ENCODE measurements around the gene EFCAB7.

Gene EFCAB7

GRCh38 chr1:63555480-63555879, 32.2 kb downstream of the EFCAB7 start:
- TF ChIP-seq CTCF (IDR thresholded peaks at IDR 0.05; ENCODE audit: insufficient read depth, low read length, poor library complexity, severe bottlenecking) = no peak
- no peaks in the 10 kb centered on the region for H3K36me3 ChIP-seq (ENCODE audit: control insufficient read depth, insufficient read depth, low read length)
- no peaks in the 10 kb centered on the region for H3K27me3 ChIP-seq (replicated peaks; ENCODE audit: control insufficient read depth, insufficient read depth, low read length)
- no peak overlapping the region for H3K4me3 ChIP-seq (replicated peaks; ENCODE audit: low read depth, low read length)
- DNase-seq (ENCODE audit: extremely low read depth, insufficient read length) = no peak

DNA sequence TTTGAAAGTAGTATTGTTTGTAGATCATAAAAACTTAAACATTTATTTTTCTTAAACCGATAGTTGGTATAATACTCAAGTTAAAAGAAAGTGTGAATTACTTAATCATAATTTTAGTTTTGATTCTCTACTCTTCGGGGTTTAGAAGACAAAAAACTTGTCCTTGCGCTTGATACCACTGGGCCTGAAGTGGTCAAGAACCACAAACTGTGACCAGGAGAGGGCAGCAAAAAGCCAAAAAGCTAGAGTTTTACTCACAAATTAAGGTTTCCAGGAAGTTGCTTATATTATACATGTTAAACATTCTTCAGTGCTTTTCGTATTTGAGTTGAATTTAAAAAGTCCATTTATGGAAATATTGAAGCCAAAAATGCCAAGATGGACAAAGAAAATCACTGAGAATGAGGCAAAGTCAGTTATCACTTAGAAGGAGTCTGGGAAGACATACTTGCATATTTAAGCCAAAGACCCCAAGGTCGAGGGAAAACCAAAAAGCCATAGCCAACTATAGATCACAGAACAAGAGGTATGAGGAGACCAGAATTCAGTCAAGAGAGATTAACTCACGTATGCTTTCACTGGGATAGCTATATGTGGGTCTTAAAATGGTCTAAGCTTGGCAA, 34.2 kb downstream of the EFCAB7 start:
- Histone ChIP-seq H3K36me3 (ENCODE audit: control insufficient read depth, insufficient read depth, low read length) (no peaks in the 10 kb centered on the region), H3K27me3 (replicated peaks; ENCODE audit: control insufficient read depth, insufficient read depth, low read length) (no peaks in the 10 kb centered on the region), H3K4me3 (replicated peaks; ENCODE audit: low read depth, low read length) (no peak overlapping the region)
- TF ChIP-seq CTCF (IDR thresholded peaks at IDR 0.05; ENCODE audit: insufficient read depth, low read length, poor library complexity, severe bottlenecking) = peak; percentile 57
- DNase-seq (ENCODE audit: extremely low read depth, insufficient read length) = no peak

GRCh38 chr1:63559357-63559756, 36.0 kb downstream of the EFCAB7 start:
- Histone ChIP-seq H3K4me3 (replicated peaks; ENCODE audit: low read depth, low read length) (no peak overlapping the region), H3K27me3 (replicated peaks; ENCODE audit: control insufficient read depth, insufficient read depth, low read length) (no peaks in the 10 kb centered on the region), H3K36me3 (ENCODE audit: control insufficient read depth, insufficient read depth, low read length) (no peaks in the 10 kb centered on the region)
- no peak for TF ChIP-seq CTCF (IDR thresholded peaks at IDR 0.05; ENCODE audit: insufficient read depth, low read length, poor library complexity, severe bottlenecking)
- no peak for DNase-seq (ENCODE audit: extremely low read depth, insufficient read length)

DNA sequence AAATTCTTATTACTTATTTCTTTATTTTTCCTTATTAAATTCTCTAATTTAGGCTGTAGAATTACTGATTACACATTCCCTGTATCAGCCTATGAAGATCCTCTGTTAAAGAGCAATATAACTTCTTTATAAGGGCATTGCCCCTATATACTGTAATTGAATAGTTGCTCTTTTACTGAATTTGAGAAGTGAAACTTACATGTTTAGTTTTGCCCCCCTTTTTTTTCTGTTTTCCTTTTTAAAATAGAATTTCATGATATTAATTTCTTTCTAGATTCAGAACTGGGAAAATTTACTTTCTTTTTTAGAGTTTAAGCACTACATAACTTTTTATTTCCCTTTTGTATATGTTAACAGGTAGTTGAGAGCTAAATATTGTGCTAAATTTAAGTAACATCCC, 40.4 kb downstream of the EFCAB7 start:
- TF ChIP-seq CTCF (IDR thresholded peaks at IDR 0.05; ENCODE audit: insufficient read depth, low read length, poor library complexity, severe bottlenecking) = no peak
- no peak for DNase-seq (ENCODE audit: extremely low read depth, insufficient read length)

GRCh38 chr1:63569068-63569467, 45.7 kb downstream of the EFCAB7 start:
- no peak for TF ChIP-seq CTCF (IDR thresholded peaks at IDR 0.05; ENCODE audit: insufficient read depth, low read length, poor library complexity, severe bottlenecking)
- Histone ChIP-seq H3K36me3 (ENCODE audit: control insufficient read depth, insufficient read depth, low read length) (no peaks in the 10 kb centered on the region), H3K4me3 (replicated peaks; ENCODE audit: low read depth, low read length) (no peak overlapping the region), H3K27me3 (replicated peaks; ENCODE audit: control insufficient read depth, insufficient read depth, low read length) (no peaks in the 10 kb centered on the region)
- no peak for DNase-seq (ENCODE audit: extremely low read depth, insufficient read length)

More for the DNA sequence above, 40.4 kb downstream of the EFCAB7 start:
- H3K4me3 ChIP-seq (replicated peaks; ENCODE audit: low read depth, low read length) = no peak overlapping the region
- no peaks in the 10 kb centered on the region for H3K27me3 ChIP-seq (replicated peaks; ENCODE audit: control insufficient read depth, insufficient read depth, low read length)
- no peaks in the 10 kb centered on the region for H3K36me3 ChIP-seq (ENCODE audit: control insufficient read depth, insufficient read depth, low read length)
